GM18951 (cell line): ENCODE results near the gene NDUFA8.

Experiments used
- POLR2A ChIP-seq: IDR thresholded peaks from 4 replicates; pipeline ENCODE4 v1.6.1; 2011; ENCODE audit warnings: mild to moderate bottlenecking; ENCODE audit not compliant: insufficient read length, insufficient read depth; ENCODE audit errors: extremely low read depth
- in situ Hi-C: fragments of 300-500 bp; cut with MboI; formaldehyde crosslinking; loops from one replicate; pipeline ENCODE4 v1.12.0; 2022; ENCODE audit warnings: low sequenced_read_pairs, mixed read lengths, inconsistent platforms; ENCODE audit not compliant: unreplicated experiment

Gene NDUFA8

DNA sequence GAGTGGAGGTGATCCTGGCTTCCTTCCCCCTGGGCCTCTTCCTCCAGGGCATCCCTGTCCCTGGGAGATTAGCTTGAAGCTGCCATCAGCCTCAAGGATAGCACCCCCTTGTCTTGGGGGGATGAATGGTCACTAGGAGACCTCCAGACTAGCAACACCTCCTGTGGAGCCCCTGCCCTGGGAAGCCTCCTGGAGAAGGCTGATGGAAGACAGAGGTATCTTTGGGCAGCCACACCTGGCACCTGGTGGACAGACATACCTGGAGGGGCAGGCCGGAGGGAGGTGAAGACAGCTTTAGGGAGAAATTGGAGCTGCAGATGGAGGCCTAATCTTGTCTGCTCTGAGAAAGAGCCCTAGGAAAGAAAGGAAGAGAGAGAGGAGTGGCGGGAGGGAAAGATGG lies 57.4 kb downstream of the NDUFA8 start:
- TF ChIP-seq POLR2A: no peak
- in situ Hi-C loops: loop anchor here (10.0 to 25.0 kb wide), 2 partner anchors 253 to 710 kb away; partner anchors contain the start of gene OR1K1

DNA sequence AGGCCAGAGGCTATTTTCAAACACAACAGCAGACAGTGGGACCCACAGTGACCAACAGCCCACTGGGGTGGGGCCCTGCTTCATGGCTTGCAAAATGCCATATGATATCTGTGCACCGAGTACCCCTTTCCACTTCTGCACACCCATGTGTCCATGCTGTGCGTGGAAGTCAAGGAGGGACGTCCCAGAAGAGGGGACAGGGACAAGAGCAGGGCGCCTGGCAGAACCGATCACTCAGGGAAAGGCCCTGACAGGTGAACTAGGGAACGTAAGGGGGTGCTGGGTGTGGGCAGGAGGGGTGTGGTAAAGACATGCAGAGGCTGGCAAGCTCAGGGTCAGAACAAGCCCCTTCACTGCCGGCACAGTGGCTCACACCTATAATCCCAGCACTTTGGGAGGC lies 58.8 kb downstream of the NDUFA8 start:
- in situ Hi-C loops: loop anchor here (10.0 to 25.0 kb wide), 2 partner anchors 254 to 712 kb away; partner anchors contain the start of gene OR1K1
- no peak for TF ChIP-seq POLR2A

DNA sequence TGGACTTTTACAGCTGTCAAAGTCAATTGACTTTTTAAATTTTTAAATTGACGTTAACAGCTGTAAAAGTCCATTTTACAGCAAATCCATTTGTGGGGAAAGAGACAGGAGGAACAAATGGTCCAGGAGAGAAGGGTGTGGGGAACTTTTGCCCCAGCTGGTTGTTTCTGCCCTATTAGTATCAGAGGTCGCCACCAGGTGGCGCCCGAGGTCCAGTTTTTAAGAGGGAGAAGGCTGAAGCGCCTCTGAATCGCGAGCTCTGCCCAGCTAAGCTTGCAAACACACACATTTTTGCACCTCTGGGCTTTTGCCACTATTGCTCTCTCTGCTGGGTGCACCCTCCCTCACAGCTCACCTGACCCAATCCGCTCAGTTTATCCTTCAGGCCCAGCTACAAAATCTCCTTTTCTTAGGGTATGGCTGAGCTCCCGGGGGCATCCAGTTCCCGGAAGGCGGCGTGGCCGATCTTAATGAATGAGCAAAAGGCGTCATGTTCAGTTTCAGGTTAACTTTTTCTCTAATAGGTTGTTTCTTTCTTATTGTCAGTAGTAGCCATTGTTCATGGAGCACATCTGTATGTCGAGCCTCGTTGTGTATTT lies 60.2 kb downstream of the NDUFA8 start:
- in situ Hi-C loops: no loop called here

DNA sequence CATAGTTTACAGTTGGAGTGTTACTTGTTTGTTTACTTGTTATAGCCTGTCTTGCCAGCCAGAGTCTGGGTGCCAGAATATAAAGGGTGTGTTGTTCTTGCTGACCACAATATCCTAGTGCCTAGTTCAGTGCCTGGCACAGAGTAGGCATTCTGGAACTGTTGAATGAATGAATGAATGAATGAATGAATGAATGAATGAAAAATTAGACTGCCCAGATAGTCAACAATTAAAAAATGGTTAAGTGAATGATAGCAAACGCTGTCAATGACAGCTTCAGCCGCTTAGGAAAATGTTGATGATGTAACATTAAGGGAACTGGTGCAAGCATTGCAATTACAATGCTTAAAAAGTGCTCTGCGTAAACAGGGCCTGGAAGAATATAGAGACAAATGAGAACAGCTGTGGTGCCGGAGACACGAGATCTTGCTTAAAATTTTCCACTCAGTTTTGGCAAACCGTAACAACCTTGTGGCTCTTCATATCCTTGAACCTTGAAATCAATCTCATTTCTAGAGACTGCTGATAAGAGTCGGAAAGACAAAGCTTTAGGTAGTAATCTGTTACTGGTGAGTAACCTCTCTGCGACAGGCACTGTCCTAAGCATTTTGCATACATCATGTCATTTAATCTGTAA lies 61.8 kb downstream of the NDUFA8 start:
- in situ Hi-C loops: no loop called here
- no peak for TF ChIP-seq POLR2A

More for the DNA sequence above, 60.2 kb downstream of the NDUFA8 start:
- no peak for TF ChIP-seq POLR2A

DNA sequence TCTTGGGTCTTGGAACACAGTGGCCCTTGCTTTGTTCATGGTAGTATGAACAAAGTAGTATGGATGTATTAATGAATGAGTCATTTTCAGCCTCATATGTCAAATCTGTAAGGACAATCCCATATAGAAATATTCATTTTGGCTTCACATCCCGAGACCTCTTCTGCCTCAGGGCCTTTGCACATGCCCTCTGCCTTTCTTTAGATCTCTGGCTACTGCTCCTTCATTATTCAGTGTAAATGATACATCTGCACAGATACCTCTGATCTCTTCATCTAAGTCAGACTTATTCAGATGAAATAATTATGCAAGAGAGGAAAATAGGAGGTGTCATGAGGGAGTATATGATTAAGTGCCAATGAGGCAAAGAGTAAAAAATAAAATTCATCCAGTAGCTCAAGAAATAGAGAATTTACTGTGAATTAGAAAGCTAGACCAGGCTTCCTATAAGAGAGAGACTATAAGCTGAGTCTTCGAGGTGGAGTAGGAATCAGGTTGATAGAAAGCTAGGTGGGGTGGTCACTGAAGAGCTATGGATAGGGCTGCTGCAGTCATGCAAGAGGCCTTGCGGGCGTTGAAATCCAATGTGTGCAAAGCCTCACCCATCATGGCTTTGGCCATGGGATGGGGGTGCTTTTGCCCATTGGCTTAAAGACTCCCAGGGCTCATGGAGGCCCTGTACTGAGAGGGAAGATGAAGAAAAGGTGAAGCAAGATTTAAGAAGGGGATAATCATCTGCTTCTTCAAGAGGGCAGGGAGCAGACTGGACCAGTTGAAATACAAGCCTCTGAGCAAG lies 62.8 kb downstream of the NDUFA8 start:
- in situ Hi-C loops: no loop called here
- no peak for TF ChIP-seq POLR2A

DNA sequence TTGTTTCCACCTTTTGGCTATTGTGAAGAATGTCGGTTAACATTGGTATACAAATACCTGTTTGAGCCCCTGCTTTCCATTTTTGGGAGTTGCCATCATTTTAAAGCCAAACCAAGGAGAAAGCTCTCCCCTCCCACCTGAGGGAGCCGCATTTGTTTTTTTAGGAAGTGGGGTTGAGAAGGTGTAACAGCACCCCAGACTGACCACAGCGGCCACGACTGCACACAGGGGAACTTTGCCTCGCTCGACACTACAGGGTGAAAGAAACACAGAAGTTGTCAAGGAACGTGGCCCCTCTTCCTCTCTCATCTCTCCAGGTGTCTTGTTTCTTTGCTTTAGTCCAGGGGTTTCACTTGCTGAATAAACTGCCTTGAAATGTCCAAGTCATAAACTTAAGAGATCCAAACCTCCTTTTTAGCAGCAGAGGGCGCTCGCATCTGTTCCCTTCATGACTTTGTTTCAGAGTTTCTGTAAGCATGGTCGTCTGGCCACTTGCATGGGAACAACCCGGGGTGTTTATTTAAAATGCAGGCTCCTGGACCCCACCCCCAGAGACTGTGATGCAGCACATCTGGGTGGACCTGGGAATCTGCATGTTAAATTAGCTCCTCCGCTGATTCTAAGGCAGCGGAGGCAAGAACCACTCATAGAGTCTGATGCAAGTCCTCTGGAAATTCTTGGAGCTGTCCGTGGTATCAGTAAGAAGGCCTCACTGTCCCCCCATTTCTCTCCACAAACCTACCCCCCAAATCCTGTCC lies 64.4 kb downstream of the NDUFA8 start:
- no peak for TF ChIP-seq POLR2A
- in situ Hi-C loops: no loop called here
